GM19397 (cell line): ENCODE data around the gene HLA-DOB.
"Not testable (repeated sequence)": the region's sequence is repeated elsewhere in the genome, so short reads cannot be mapped to it uniquely, and the experiment has no call there.

Source experiments
- ATAC-seq: cut with Tn5 transposase; IDR thresholded peaks from one replicate; pipeline ENCODE4 v1.9.1; 2021; ENCODE audit warnings: mild to moderate bottlenecking, moderate library complexity; ENCODE audit not compliant: unreplicated experiment

The HLA-DOB gene

GRCh38 chr6:32815115-32815514 is 1.7 kb downstream of the HLA-DOB start:
- no peak for ATAC-seq

GRCh38 chr6:32814145-32814544 is 2.7 kb downstream of the HLA-DOB start:
- no peak for ATAC-seq

- ATAC-seq: no peak
These were observed 7.6 kb downstream of the HLA-DOB start for GRCh38 chr6:32809171-32809570.

- no peak for ATAC-seq
These were observed 9.7 kb downstream of the HLA-DOB start for GRCh38 chr6:32807020-32807580.

GRCh38 chr6:32805404-32805803 is 11.4 kb downstream of the HLA-DOB start:
- not testable (repeated sequence) for ATAC-seq

GRCh38 chr6:32803416-32803815 is 13.4 kb downstream of the HLA-DOB start:
- ATAC-seq: no peak

- no peak for ATAC-seq
These were observed 17.1 kb downstream of the HLA-DOB start for GRCh38 chr6:32799740-32800139.

- no peak for ATAC-seq
These were observed 17.6 kb downstream of the HLA-DOB start for GRCh38 chr6:32799168-32799567.

- no peak for ATAC-seq
These were observed 19.7 kb downstream of the HLA-DOB start for GRCh38 chr6:32796848-32797776.

GRCh38 chr6:32794510-32794909 is 22.3 kb downstream of the HLA-DOB start:
- no peak for ATAC-seq

- no peak for ATAC-seq
These were observed 23.8 kb downstream of the HLA-DOB start for GRCh38 chr6:32792901-32793435.

- ATAC-seq: no peak
These were observed 26.5 kb downstream of the HLA-DOB start for GRCh38 chr6:32790306-32790705.

GRCh38 chr6:32785781-32786533 is 30.8 kb downstream of the HLA-DOB start:
- no peak for ATAC-seq

GRCh38 chr6:32782923-32783322 is 33.9 kb downstream of the HLA-DOB start:
- ATAC-seq: not testable (repeated sequence)

- no peak for ATAC-seq
These were observed 37.8 kb downstream of the HLA-DOB start for GRCh38 chr6:32779036-32779435.

- no peak for ATAC-seq
These were observed 41.7 kb downstream of the HLA-DOB start for GRCh38 chr6:32775071-32775470.

GRCh38 chr6:32774426-32774825 is 42.4 kb downstream of the HLA-DOB start:
- ATAC-seq: no peak

- no peak for ATAC-seq
These were observed 44.1 kb downstream of the HLA-DOB start for GRCh38 chr6:32772656-32773055.

- no peak for ATAC-seq
These were observed 52.8 kb downstream of the HLA-DOB start for GRCh38 chr6:32764048-32764447.

- no peak for ATAC-seq
These were observed 53.4 kb downstream of the HLA-DOB start, which contains the start of gene HLA-DQB2 for GRCh38 chr6:32763421-32763820. HLA-DQB2 (minus strand) TSS chr6:32763532; CDS start chr6:32763470, 62 bp downstream.
